Neural cell (in vitro differentiated cells): ENCODE data around the gene SIK3.

Experiments
- EP300 ChIP-seq: fragments of 450-650 bp; conservative IDR thresholded peaks from 2 replicates; pipeline ENCODE4 v1.6.1; 2014; ENCODE audit warnings: antibody characterized with exemption, mild to moderate bottlenecking, moderate library complexity; ENCODE audit not compliant: poor library complexity, severe bottlenecking
- EZH2 ChIP-seq: fragments of 200-600, 300-800 bp; shearing (Covaris generic), sonication (generic); IDR thresholded peaks from 2 replicates; pipeline ENCODE4 v1.6.1; 2014; ENCODE audit warnings: antibody characterized with exemption, low read length, borderline replicate concordance, mild to moderate bottlenecking; ENCODE audit not compliant: insufficient read depth, poor library complexity, severe bottlenecking
- POLR2AphosphoS5 ChIP-seq: IDR thresholded peaks from 2 replicates; pipeline ENCODE4 v1.6.1; 2012
- RAD21 ChIP-seq: fragments of 450-650 bp; conservative IDR thresholded peaks from 2 replicates; pipeline ENCODE4 v1.6.1; 2014; ENCODE audit warnings: antibody characterized with exemption, mild to moderate bottlenecking, moderate library complexity
- SMC3 ChIP-seq: fragments of 450-650 bp; conservative IDR thresholded peaks from 2 replicates; pipeline ENCODE4 v1.6.1; 2014; ENCODE audit warnings: antibody characterized with exemption, mild to moderate bottlenecking, moderate library complexity; ENCODE audit not compliant: poor library complexity
- TAF1 ChIP-seq: IDR thresholded peaks from 2 replicates; pipeline ENCODE4 v1.6.1; 2012; ENCODE audit warnings: low read depth
- TF ChIP-seq, protein P1 (sequence below): fragments of 450-650 bp; IDR thresholded peaks from 2 replicates; pipeline ENCODE4 v1.5.1; 2014; ENCODE audit warnings: antibody characterized with exemption, mild to moderate bottlenecking, moderate library complexity; ENCODE audit not compliant: poor library complexity, severe bottlenecking
- TF ChIP-seq, protein P2 (sequence below): IDR thresholded peaks from 2 replicates; pipeline ENCODE4 v1.6.1; 2012; ENCODE audit warnings: borderline replicate concordance

DNA sequence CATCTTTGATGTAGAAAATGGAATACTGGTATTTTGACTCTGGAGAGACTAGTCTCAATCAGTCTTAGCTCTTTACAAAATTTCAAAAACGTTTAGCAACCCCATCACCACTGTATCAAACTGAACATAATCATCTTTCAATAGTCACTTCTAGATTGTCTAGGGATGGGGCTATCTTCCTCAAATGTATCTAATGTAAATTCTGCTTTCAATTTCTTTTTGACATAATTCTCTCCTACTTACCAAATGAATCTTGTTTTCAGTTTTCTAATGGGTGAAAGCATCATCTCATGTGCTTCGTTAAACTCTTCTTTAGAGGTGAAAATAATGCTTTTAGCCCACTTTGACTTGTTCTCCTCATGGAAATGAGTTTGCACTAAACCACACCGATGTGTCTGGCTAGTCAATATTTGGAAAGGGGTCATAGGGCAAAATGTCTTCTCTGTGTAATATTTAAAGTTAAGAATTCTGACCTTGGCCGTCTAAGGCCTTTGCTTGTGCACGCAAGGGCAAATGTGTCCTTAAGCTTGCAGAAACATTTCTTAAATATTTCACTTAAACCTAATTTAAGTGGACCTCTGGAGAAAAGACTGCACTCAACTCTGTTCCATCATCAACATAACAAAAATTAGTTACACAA is 5.2 kb downstream of the SIK3 start:
- TF ChIP-seq, protein P1, sequence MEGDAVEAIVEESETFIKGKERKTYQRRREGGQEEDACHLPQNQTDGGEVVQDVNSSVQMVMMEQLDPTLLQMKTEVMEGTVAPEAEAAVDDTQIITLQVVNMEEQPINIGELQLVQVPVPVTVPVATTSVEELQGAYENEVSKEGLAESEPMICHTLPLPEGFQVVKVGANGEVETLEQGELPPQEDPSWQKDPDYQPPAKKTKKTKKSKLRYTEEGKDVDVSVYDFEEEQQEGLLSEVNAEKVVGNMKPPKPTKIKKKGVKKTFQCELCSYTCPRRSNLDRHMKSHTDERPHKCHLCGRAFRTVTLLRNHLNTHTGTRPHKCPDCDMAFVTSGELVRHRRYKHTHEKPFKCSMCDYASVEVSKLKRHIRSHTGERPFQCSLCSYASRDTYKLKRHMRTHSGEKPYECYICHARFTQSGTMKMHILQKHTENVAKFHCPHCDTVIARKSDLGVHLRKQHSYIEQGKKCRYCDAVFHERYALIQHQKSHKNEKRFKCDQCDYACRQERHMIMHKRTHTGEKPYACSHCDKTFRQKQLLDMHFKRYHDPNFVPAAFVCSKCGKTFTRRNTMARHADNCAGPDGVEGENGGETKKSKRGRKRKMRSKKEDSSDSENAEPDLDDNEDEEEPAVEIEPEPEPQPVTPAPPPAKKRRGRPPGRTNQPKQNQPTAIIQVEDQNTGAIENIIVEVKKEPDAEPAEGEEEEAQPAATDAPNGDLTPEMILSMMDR, result no peak
- TF ChIP-seq POLR2AphosphoS5 (no peak), TAF1 (no peak), SMC3 (no peak), EZH2 (no peak), EP300 (no peak), RAD21 (no peak)
- TF ChIP-seq, protein P2, sequence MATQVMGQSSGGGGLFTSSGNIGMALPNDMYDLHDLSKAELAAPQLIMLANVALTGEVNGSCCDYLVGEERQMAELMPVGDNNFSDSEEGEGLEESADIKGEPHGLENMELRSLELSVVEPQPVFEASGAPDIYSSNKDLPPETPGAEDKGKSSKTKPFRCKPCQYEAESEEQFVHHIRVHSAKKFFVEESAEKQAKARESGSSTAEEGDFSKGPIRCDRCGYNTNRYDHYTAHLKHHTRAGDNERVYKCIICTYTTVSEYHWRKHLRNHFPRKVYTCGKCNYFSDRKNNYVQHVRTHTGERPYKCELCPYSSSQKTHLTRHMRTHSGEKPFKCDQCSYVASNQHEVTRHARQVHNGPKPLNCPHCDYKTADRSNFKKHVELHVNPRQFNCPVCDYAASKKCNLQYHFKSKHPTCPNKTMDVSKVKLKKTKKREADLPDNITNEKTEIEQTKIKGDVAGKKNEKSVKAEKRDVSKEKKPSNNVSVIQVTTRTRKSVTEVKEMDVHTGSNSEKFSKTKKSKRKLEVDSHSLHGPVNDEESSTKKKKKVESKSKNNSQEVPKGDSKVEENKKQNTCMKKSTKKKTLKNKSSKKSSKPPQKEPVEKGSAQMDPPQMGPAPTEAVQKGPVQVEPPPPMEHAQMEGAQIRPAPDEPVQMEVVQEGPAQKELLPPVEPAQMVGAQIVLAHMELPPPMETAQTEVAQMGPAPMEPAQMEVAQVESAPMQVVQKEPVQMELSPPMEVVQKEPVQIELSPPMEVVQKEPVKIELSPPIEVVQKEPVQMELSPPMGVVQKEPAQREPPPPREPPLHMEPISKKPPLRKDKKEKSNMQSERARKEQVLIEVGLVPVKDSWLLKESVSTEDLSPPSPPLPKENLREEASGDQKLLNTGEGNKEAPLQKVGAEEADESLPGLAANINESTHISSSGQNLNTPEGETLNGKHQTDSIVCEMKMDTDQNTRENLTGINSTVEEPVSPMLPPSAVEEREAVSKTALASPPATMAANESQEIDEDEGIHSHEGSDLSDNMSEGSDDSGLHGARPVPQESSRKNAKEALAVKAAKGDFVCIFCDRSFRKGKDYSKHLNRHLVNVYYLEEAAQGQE, result no peak
